Astrocyte of the spinal cord (primary cell): ENCODE results near the gene DYNC1I1.

Source experiments
- DNase-seq: peaks from one replicate; pipeline ENCODE4 v3.0.0; 2011; ENCODE audit warnings: low read depth, low spot score
- H3K4me3 ChIP-seq: 2 replicates; pipeline ENCODE4 v1.5.1; 2011; ENCODE audit warnings: low read depth, mild to moderate bottlenecking, low read length, moderate library complexity
- in situ Hi-C: cut with HindIII; loops from 2 replicates; pipeline ENCODE4 v1.10.0; 2017; ENCODE audit warnings: low sequenced_read_pairs
- TF ChIP-seq, protein P1 (sequence below): IDR thresholded peaks from 2 replicates; pipeline ENCODE4 v1.5.1; 2012; ENCODE audit warnings: low read depth, mild to moderate bottlenecking, low read length, inconsistent platforms

Gene DYNC1I1

DNA sequence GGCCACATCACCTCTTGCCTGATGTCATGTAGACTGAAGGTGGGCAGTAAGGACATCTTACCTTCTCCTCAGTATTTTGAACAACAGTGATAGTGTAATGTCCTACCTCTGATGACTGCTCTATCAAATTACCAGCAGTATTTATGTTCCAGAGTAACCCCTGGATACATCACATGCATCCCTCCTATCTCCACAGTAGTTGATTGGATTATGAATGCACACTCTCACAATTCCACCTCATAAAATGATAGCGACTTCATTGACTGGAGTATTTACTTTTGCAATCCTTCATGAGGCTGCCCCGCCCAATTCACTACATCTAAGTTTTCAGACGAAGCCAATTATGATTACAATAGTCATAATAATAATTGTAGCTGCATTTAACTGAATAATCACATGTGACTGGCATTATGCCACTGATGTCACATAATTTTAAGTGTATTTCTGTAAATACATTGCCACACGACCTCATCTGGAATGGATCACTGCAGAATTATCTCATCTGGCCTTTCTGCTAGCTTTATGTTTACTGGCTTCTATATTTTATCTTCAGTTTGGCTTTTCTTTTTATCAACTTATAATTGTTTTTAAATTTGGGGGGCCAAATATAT lies 280.6 kb downstream of the DYNC1I1 start:
- no peak overlapping the region for H3K4me3 ChIP-seq
- in situ Hi-C loops, result no loop called here
- DNase-seq, result no peak
- TF ChIP-seq, protein P1, sequence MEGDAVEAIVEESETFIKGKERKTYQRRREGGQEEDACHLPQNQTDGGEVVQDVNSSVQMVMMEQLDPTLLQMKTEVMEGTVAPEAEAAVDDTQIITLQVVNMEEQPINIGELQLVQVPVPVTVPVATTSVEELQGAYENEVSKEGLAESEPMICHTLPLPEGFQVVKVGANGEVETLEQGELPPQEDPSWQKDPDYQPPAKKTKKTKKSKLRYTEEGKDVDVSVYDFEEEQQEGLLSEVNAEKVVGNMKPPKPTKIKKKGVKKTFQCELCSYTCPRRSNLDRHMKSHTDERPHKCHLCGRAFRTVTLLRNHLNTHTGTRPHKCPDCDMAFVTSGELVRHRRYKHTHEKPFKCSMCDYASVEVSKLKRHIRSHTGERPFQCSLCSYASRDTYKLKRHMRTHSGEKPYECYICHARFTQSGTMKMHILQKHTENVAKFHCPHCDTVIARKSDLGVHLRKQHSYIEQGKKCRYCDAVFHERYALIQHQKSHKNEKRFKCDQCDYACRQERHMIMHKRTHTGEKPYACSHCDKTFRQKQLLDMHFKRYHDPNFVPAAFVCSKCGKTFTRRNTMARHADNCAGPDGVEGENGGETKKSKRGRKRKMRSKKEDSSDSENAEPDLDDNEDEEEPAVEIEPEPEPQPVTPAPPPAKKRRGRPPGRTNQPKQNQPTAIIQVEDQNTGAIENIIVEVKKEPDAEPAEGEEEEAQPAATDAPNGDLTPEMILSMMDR, result no peak

DNA sequence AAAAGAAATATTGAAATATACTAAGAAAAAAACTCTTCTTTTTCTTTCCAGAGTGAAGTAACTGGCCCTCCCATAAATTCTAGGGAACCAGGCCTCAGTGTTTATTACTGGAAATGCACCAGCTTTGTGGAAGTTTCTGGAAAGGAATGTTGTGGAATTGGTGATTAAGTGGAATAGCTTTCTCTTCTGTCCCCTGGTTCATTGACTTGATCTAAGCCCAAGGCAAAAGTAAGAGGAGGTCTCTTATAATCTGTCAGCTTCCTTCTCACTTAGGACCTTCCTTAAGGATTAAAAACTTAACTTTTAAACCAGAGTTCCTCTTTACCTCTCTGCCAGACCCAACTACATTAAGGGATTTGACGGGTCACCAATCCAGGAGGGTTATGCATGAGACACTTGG lies 283.4 kb downstream of the DYNC1I1 start:
- in situ Hi-C loops, result no loop called here
- no peak overlapping the region for H3K4me3 ChIP-seq
- no peak for DNase-seq
- TF ChIP-seq, protein P1, result no peak

DNA sequence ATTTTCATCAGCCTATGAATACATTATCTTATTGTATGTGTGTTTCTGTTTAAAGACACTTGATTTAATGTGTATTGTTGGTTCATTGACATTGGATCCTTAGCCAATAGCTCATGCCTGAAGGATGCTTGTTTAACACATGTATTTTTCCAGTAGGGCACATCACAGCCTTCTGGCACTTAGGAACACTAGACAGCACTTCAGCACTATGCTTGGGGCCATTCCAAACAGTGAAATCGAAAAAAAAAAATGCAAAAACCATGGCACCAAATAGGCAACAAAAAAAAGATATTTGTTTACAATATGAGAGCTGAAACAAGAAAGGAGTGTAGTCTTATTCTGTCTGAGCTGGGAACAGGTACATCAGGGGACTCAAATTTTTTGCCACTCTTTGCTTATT lies 286.7 kb downstream of the DYNC1I1 start:
- no peak for DNase-seq
- in situ Hi-C loops, result no loop called here
- H3K4me3 ChIP-seq, result no peak overlapping the region
- TF ChIP-seq, protein P1, result no peak

DNA sequence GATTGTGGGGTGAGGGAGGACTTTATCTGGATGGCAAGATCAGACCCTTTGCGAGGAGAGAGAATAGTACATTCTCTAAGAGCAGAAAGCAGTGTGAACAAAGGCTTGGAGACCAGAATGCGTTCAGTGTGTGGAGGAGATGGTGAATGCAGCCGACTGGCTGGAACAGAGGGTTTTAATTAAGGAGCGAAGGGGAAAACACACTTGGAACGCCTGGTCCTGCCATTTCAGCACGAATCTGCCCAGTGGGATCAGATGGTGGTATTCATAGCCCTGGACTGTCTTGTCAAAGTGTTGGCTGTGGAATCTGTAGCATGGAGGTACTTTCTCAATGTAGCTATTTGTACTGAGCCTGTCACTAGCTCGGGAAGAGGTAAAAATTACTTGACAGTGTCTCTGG lies 288.7 kb downstream of the DYNC1I1 start:
- H3K4me3 ChIP-seq, result no peak overlapping the region
- TF ChIP-seq, protein P1, result no peak
- no peak for DNase-seq
- in situ Hi-C loops, result no loop called here

DNA sequence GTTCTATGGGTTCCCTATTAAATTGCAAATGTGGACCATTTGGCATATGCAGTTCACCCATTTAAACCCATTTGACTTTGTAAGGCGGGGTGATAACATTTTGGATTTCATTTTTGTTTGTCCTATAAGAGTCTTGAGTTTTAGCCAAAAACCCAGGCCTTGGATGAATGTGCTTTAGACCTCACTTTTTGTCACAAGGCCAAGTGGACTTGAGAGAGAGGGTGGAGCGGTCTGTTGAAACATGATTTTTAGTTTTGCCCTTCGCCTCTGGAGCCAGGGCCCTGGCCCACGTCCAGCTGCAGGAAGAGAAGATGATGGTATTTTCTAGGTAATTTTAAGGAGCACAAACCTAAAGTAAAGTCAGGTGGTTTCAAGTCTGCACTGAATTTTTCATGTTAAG lies 289.5 kb downstream of the DYNC1I1 start:
- TF ChIP-seq, protein P1, result no peak
- in situ Hi-C loops, result no loop called here
- no peak overlapping the region for H3K4me3 ChIP-seq
- no peak for DNase-seq

DNA sequence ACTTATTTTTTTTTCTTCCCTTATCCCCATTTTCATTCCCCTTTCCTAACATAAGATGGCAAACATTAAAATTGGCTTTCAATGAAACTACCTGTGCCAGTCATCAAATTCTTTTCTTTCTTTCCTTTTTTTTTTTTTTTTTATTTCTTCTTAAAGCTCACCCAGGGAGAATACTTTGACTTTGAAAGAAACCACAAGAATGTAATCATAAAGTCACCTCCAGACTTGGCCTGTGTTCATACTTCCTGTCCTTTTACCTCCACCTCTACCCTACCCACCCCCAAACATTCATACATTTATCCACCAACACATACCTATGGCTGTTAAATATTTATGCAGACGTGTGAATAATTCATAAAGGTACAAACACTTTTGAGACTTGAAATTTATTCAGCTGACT lies 295.0 kb downstream of the DYNC1I1 start:
- in situ Hi-C loops, result no loop called here
- no peak for DNase-seq
- no peak overlapping the region for H3K4me3 ChIP-seq
- TF ChIP-seq, protein P1, result no peak

DNA sequence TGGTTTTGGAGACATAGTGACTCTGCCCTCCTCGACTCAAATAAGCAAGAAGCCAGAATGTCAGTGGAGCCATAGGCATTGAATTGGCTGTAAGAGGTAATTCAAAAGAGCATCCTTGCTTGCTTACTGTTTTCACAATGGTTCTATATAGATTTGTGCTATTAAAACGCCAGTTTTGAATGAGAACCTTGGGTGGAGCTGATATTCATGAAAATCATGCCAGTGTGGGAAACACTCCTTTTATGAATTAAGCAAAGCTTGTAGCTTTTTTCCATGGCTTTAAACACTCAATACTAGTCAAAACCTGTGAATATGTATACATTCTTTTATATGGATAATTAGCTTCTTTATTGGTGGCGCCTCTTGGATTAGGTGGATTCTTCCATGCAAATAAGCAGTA lies 297.0 kb downstream of the DYNC1I1 start:
- in situ Hi-C loops, result no loop called here
- H3K4me3 ChIP-seq, result no peak overlapping the region
- DNase-seq, result no peak
- TF ChIP-seq, protein P1, result no peak
